GM06990 (cell line): Measurements from ENCODE around the gene ATP2B2.

Experiments used
- DNase-seq: peaks from one replicate; pipeline ENCODE4 v3.0.0-alpha.2; 2011; ENCODE audit not compliant: insufficient read length; ENCODE audit errors: extremely low read depth
- H3K27me3 ChIP-seq: replicated peaks from 2 replicates; pipeline ENCODE4 v1.6.0; 2011; ENCODE audit warnings: low read length; ENCODE audit not compliant: control insufficient read depth, insufficient read depth
- H3K36me3 ChIP-seq: 2 replicates; pipeline ENCODE4 v1.5.1; 2011; ENCODE audit warnings: low read length; ENCODE audit not compliant: control insufficient read depth, insufficient read depth
- H3K4me3 ChIP-seq: replicated peaks from 2 replicates; pipeline ENCODE4 v1.5.1; 2011; ENCODE audit warnings: low read depth, mild to moderate bottlenecking, control low read depth, low read length
- TF ChIP-seq, protein P1 (sequence below): IDR thresholded peaks from 2 replicates; pipeline ENCODE4 v1.5.1; 2011; ENCODE audit warnings: low read length, control low read depth, mild to moderate bottlenecking, inconsistent platforms; ENCODE audit not compliant: insufficient read depth, poor library complexity, severe bottlenecking

Gene ATP2B2

DNA sequence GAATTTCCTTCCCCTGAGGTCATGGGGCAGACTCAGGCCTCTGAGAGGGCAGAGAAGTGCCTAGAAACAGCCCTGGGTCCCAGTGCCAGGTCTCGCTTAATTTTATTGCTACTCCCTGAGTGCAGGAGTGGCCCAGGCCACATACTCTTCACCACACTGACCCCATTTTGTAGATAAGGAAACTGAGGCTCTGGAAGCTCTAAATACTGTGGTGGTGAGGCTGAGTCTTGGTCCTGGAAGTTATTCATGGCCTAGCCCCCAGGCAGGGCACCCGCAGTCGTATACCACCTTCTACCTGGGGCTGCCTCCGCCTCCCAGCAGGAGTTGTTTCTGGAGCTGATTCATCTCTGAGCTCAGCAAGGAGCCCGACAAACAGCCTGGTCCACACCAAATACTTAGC is 9.8 kb downstream of the ATP2B2 start:
- no peak overlapping the region for H3K4me3 ChIP-seq
- peaks cover 2% of the 10 kb centered on the region for H3K27me3 ChIP-seq
- TF ChIP-seq, protein P1, sequence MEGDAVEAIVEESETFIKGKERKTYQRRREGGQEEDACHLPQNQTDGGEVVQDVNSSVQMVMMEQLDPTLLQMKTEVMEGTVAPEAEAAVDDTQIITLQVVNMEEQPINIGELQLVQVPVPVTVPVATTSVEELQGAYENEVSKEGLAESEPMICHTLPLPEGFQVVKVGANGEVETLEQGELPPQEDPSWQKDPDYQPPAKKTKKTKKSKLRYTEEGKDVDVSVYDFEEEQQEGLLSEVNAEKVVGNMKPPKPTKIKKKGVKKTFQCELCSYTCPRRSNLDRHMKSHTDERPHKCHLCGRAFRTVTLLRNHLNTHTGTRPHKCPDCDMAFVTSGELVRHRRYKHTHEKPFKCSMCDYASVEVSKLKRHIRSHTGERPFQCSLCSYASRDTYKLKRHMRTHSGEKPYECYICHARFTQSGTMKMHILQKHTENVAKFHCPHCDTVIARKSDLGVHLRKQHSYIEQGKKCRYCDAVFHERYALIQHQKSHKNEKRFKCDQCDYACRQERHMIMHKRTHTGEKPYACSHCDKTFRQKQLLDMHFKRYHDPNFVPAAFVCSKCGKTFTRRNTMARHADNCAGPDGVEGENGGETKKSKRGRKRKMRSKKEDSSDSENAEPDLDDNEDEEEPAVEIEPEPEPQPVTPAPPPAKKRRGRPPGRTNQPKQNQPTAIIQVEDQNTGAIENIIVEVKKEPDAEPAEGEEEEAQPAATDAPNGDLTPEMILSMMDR = no peak
- no peak for DNase-seq
- H3K36me3 ChIP-seq = no peaks in the 10 kb centered on the region

GRCh38 chr3:10495003-10495402 is 10.4 kb downstream of the ATP2B2 start:
- Histone ChIP-seq H3K36me3 (no peaks in the 10 kb centered on the region), H3K4me3 (no peak overlapping the region), H3K27me3 (peaks cover 2% of the 10 kb centered on the region)
- TF ChIP-seq, protein P1 = no peak
- no peak for DNase-seq

GRCh38 chr3:10494180-10494579 is 11.2 kb downstream of the ATP2B2 start:
- TF ChIP-seq, protein P1 = no peak
- peaks cover 2% of the 10 kb centered on the region for H3K27me3 ChIP-seq

GRCh38 chr3:10493202-10493589 is 12.2 kb downstream of the ATP2B2 start:
- Histone ChIP-seq H3K27me3 (peaks cover 2% of the 10 kb centered on the region), H3K4me3 (no peak overlapping the region), H3K36me3 (no peaks in the 10 kb centered on the region)
- DNase-seq = no peak
- TF ChIP-seq, protein P1 = no peak

More at GRCh38 chr3:10494180-10494579, 11.2 kb downstream of the ATP2B2 start:
- DNase-seq = no peak
- Histone ChIP-seq H3K4me3 (no peak overlapping the region), H3K36me3 (no peaks in the 10 kb centered on the region)

GRCh38 chr3:10492364-10493201 is 12.8 kb downstream of the ATP2B2 start:
- TF ChIP-seq, protein P1 = no peak

More at GRCh38 chr3:10492364-10493201, 12.8 kb downstream of the ATP2B2 start:
- no peaks in the 10 kb centered on the region for H3K36me3 ChIP-seq
- no peak overlapping the region for H3K4me3 ChIP-seq
- peaks cover 2% of the 10 kb centered on the region; the same call in 1 of the 2 replicates for H3K27me3 ChIP-seq
- no peak for DNase-seq
